Activated naive CD4-positive, alpha-beta T cell treated with Interleukin-2 at 50 U/mL for 16 hours (primary cell): ENCODE measurements around the gene KIF6.

Experiments used
- DNase-seq: peaks from one replicate; pipeline ENCODE4 v3.0.0-alpha.2; 2020

Gene KIF6

DNA sequence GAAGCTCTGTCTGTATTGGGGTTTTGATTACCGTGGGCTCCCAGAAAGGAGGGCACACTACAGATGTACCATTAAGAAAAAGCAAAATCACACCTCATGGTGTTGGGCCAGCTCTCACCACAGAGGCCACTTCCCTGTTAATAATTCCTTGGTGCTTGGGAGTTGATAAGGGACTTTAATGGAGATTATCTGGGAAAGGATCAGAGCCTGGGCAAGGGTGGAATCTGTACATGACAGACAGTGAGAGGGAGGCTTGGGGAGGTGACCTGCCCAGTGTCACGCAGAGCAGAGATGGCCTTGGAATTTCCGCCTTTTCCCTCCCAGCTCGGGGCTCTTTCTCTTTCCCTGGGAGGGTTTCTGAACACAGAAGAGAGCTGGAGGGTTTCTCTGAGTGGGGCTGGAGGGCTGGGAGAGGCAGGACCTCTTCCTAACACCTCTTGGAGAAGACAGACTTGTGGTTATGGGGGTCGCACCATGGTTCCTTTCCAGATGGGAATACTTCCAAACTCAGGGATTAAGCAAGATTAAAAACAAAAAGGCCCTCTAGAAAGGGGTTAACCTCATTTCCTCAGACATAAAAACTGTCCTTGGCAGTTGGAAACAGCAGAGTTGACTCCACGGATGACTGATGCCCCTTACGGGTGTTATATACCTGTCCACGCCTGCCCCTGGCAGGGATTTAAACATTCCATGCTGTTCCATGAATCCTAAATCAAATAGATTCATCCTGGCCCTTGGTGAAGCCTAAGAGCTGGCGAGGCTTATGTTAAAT lies 385.9 kb downstream of the KIF6 start:
- DNase-seq = no peak

- DNase-seq = no peak
Measured at GRCh38 chr6:39338397-39338796, 386.8 kb downstream of the KIF6 start.

DNA sequence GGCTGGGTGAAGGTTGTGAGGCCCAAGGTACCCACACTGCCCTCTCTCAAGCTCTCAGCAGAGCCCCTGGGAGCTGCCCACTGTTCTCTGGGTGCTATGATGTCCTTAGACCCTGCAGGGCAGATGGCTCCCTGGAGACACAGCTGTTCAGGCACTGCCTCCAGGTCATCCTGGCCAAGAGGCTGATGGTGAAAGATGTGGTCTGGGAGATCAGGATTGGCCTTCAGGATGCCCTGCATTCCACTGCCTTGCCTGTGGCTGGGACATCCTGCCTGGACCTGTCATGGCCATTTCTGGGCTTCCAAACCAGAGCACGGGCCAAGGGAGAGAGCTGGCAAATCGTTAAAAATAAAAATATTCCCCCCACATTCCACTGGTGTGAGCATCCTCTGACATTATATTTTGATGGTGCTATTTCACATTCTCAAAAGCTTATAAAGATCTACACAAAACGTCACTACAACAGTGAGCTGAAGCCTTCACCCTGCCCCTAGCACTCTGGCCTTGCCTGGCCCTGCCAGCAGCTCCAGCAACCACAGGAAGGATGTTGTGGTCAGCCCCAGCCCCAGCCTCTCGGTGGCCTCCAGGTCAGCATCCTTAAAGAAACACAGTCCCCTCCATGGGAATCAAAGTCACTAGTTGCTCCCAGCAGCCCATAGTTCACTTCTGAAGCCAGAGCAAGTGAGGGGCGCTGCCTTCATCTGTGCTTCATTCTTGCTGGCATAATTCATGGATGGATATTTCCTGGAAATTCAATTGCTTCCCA lies 389.2 kb downstream of the KIF6 start:
- DNase-seq = no peak

DNA sequence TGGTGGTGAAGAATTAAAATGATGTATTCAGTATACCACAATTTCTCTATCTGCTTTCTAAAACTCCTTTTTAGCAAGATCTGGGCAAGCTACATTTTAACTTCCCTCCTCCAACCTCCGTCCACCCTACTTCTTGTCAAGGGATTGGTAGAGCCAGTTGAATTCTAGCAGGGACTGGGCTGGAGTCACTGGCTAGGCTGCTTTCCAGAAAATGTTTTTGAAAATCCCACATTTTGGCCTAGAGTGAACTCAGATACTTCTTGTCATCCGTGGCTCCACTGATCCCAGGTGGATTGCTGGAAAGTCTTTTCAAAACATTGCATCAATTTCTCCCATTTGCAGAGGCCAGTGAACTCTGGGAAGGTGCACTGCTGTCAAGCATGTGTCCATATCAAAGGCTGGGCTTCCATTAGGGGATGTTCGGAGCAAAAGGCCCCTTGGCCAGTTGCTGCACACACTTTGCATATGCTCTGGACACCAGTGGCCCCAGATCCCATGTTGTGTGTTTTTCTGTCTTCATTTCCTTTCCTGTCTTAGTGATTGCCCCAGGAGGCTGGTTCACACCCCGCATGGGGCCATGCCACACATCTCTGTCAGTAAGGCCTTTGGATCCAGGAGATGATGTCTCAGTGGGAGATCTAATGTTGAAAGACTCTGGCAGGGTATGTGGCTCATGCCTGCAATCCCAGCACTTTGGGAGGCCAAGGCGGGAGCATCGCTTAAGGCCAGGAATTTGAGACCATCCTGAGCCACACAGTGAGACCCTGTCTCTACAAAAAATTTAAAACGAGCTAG lies 391.4 kb downstream of the KIF6 start:
- DNase-seq = no peak

DNA sequence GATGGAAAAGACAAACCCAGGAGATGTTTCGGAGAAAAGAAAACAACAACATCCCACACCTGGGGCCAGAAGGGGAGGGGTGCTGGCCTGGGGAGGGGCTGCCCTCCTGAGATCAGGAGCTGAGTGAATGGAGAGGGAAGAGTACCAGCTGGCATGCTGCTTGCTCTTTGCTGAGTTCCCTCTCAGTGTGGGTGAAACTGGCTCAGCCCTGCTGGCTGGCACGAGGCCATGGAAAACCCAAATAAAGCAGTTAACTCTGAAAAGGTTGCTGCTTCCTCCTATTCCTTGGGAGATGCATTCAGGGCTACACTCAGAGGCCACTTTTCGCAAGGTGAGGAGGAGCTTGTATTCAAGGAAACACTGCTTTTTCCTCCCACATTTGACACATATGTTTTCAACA lies 394.7 kb downstream of the KIF6 start:
- DNase-seq = no peak

DNA sequence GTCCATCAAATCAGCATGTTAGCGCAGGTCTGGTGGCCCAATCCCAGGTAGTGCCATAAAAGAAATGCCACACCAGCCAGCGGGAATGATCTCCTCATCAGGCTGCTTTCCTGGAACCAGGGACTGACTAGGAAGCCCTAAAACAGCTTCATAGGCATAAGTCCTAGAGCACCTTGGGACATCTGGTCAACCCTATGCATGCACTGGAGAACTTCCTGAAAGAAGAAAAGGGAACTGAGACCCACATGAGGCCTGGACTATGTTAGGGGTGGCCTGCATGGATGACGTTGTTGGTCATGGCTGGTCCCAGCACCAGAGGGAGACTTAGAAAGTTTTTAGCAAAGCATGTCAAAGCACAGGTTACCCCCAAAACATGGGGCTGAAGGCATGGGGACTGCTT lies 395.2 kb downstream of the KIF6 start:
- no peak for DNase-seq

DNA sequence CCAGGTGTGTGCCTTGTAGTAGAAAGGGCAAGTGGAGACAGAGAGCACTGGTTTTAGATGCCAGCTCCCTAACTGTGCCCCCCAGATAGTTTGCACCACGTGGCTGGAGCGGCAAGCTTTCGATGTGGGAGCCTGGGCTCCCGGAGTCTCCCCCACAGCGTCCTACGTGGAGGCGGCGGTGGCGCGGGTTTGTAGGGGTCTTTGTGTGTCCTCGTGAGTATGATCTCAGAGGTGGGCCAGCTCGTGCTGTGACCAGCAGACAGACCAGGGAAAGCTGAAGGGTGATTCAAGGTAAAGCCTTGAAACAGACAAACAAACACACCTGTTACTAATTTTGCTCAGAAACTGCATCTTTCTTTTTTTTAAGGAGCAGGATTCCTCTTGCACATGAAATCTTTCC lies 397.1 kb downstream of the KIF6 start:
- DNase-seq = no peak

DNA sequence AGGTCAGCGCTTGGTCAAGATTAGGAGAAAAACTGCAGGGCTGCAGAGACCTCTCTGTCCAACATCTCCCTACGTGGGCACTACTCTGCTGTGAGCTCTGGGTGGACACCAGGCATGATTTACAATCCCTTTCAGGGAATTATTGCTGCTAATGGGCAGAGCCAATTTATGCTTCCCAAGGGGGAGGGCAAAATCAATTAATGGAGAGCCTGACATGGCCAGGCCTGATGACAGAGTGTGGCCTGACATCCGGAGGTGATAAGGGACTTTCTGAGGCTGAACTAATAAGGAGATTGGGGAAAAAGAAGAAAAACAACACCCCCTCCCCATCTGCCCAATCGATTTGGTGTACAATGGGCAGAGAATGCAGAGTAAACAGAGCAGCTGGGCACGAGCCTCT lies 397.7 kb downstream of the KIF6 start:
- DNase-seq = no peak

DNA sequence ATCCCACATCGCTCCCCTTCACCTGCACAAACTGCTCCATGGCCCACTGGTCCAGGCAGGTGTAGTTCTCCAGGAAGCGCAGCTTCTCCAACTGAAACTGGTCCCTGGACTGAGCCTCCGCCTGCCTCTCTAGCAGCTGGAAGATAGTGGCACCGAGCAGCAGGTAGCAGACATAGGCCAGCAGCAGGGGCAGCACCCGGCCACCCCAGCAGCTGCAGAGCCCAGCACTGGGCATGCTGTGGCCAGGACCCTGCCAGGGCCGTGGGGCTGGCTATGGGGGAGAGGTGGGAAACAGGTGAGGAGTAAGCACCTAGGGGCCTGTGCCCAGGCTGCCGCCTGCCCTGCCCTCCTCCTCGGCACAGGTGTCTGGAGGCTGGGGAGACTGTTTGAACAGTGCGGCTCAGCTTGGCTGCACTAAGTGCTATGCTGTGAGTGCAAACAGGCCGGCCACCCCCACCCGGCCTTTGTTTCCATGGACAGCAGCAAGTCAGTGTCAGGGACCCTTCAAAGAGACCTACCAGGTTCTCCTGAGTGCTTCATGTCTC lies 402.8 kb downstream of the KIF6 start, which contains the start of gene KCNK16:
TSS of gene KCNK16 (minus strand) at position 397 of the 545 bp plus-strand sequence. CDS start at position 235, 162 bp downstream.
- DNase-seq = no peak

GRCh38 chr6:39321761-39322160 lies 403.4 kb downstream of the KIF6 start:
- DNase-seq = no peak

DNA sequence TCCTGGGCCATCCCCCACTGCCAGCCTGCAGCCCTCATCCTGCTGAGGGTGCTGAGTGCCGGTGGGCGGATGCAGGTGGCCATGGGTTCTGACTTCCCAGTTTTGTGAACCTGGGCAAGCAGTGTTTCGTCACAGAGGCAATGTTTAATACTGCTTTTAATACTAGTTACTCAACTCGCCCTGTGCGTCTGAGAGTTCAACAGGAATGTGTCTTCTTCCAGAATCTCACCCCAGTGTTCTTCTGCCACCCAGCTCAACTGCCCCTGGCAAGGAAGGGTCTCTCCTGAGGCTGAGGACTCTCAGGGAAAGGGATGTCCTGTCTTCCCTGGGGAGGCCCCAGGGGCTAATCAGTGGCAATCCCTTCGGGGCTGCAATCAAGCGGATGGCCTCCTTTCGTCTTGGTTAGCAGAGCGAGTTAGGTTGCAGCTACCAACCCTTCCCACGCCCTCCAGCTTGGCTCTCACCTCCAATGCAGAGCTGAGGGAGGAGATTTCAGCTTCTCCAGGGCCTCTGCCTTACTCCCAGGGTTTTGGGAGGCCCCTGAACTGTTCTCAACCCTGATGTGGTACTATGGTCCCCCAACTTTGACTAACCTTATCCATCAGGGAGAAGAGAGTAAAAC lies 404.7 kb downstream of the KIF6 start:
- no peak for DNase-seq

- no peak for DNase-seq
Measured at GRCh38 chr6:39319621-39320362, 405.4 kb downstream of the KIF6 start.

DNA sequence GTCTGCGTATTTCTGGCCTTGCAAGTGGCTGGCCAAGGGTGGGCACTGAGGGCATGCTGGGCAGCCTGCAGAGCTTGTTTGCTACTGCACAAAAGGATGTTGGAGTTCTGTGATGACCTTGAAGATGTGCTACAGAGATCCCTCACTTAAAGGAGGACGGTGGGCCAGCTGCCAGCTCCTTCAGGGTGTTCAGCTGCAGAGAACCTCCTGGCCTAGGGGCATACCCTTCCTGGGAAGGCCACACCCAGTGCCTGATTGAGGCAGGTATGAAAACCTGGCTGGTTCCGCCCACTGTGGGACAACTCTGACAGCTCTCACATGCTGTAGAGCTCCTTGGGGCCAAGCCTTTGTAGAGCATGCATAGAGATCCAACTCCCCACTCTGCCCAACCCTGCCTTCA lies 408.0 kb downstream of the KIF6 start:
- no peak for DNase-seq

DNA sequence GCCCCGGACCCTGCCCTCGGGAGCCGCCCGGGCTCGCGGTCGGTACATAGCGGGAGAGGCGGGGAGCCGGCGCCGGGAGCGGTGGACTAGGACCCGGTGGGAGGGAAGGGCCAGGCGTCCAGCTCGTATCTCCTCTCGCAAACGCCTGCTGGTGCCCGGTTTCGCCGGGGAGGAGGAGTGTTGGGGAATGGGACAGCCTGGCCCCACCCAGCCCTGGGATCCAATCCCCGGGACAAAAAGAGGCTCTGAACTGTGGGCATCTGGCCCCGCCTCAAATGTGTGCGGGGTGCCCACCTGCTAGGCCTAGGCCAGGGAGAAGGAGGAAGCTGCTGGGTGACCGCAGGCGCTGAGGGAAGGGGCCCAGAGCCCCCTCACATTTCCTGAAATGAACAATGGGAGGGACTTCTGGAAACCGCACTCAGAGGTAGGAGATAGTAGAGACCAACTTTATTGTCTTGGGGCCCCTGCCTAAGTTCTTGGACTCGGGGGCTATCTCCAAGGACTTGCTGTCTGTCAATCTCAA lies 410.9 kb downstream of the KIF6 start, which contains the start of gene KCNK17:
TSS of gene KCNK17 (minus strand) at position 147 of the 523 bp plus-strand sequence. CDS start at position 48, 99 bp downstream.
- no peak for DNase-seq

DNA sequence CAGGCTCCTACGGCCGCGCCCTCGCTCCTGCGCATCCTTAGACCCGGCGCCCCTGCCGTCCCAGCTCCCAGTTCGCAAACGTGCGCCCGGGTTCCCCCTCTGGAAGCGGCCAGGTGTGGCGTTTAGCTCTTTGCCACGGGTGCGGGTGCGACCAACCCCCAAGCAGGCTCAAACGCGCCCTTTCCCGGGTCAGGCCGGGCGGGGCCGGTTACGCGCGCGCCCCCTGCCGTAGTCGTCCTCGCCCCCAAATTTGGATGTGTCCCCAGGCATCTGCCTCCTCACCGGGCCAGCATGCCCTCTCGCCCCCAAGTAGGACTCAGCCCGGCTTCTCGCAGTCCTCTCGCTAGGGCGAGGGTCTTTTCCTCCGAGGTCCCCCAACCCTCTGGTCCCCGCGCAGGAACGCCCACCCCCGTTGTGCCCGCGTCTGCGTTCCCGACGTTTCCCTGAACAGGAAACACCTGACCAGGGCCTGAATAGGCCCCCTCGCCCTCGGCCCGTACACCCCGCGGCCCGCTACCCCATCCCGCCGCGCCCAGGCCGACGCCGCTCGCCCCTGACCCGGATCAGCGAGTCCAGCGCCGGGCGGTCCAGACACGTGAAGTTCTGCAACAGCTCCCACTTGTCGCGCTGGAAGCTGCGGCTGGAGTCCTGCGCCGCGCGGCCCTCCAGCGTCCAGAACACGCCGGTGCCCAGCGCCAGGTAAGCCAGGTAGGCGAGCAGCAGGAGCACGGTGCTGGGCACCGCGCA lies 411.5 kb downstream of the KIF6 start:
- no peak for DNase-seq

DNA sequence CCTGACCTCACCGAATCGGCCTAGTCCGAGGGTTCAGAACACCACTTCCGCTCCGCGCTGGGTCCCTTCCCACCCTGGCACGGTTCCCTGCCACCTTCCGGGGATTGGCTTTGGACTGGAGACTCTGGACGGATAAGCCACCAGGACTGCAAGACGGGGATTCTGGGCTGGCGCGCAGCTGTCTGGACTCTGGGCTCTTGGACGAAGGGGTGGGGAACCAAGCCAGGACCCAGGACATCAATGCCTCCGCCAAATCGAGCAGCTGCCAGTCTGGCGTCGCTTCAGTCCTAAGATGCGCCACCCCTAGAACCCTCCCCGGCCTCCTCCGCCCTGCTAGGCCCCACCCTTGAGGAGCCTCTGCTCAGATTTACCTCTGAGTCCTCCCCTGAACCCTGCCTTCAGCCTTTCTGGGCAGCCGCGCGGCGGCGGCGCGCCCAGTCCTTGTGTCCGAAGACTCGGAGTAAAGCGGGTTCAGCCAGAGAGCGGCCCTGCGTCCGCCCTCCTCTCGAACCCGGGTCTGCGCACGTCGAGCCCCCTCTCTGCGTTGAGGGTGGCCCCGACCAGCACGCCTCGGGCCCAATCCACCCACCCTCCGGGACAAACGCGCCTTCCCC lies 412.2 kb downstream of the KIF6 start:
- no peak for DNase-seq

DNA sequence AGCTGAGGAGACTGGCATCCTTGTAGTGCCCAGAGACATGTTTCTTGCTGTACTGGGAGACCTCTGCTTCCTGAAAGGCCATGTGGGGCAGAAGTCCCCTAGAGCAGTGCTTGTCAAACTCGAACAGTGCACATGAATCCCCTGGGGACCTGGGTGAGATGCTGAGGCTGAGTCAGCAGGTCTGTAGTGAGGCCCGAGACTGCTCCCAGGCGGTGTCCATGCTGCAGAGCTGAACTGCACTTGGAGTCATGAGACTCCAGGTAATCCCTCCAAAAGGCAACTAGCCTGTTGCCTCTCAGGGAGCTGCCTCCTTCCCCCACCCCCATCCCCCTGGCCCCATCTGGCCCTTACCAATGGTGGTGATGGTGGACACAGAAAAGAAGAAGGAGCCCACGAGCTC lies 414.7 kb downstream of the KIF6 start:
- DNase-seq = no peak

DNA sequence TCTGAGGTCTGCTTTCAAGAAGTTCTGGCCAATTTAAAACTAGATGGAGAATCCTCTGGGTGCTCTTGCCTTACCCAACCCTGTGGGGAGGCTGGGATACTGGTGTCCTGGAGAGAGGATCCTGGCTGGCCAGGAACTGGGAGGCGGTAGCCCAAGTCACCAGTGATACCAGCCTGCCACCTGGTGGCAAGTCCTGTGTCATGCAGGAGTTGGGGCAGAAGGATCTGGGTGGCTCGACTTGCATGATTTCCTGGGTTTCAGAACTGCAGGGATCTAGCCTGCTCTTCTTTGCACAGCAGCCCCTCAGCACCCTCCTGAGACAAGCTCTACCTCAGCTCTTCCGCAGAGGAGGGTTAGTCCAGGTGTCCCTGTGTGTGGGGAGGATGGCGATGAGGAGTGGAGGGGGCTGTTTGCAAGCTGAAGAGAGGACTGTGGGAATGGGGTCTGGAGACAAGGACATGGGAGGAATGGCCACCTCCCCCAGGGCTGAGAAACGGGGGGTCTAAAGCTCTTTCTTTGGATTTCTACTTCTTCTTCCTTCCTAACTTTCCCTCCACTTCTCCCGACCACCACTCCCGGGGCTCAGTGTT lies 415.2 kb downstream of the KIF6 start:
- peak; percentile 58 for DNase-seq

DNA sequence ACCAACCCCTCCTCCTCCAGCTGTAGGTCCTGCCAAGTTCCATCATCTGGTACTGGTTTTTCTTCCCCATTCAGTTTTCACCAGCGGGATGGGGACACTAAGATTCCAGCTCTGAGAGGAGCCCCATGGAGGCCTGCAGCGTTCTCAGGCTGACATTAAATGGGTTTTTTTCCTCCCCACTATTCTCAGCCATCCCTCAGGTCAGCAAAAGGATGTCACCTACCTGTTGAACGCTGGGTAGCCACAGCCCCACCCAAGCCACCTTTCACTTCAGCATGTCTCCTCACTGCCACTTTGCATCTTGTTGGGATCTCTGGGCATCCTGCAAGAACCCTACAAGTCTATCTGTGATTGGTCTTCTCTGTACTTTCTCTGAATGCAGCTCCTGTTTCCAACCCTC lies 417.7 kb downstream of the KIF6 start:
- DNase-seq = no peak

GRCh38 chr6:39304951-39305350 lies 420.3 kb downstream of the KIF6 start:
- no peak for DNase-seq
